NCI-H1436 (cell line): ENCODE measurements around the gene PEAK1.
"Not testable (repeated sequence)": the region's sequence is repeated elsewhere in the genome, so short reads cannot be mapped to it uniquely, and the experiment has no call there.

ENCODE experiments used
- DNase-seq: peaks from one replicate; lab custom pipeline; 2025; lab: John Stamatoyannopoulos, UW

The PEAK1 gene

GRCh38 chr15:77425104-77425503, 5.2 kb upstream of the PEAK1 start:
- no peak for DNase-seq

- no peak for DNase-seq
These were observed 1.4 kb upstream of the PEAK1 start for GRCh38 chr15:77421370-77421700.

- DNase-seq: peak; percentile 84
These were observed 886 bp upstream of the PEAK1 start, which contains the start of gene HMG20A for GRCh38 chr15:77420610-77421369. Gene HMG20A (plus strand): TSS chr15:77420888. CDS start chr15:77458408, 37,520 bp downstream.

- DNase-seq: no peak
These were observed 703 bp downstream of the PEAK1 start for GRCh38 chr15:77418966-77419835.

- DNase-seq: no peak
These were observed 1.4 kb downstream of the PEAK1 start for GRCh38 chr15:77418391-77418965.

- no peak for DNase-seq
These were observed 2.3 kb downstream of the PEAK1 start for GRCh38 chr15:77417602-77418001.

GRCh38 chr15:77416954-77417353, 3.0 kb downstream of the PEAK1 start:
- DNase-seq: no peak

- no peak for DNase-seq
These were observed 3.8 kb downstream of the PEAK1 start for GRCh38 chr15:77416148-77416455.

- no peak for DNase-seq
These were observed 4.3 kb downstream of the PEAK1 start for GRCh38 chr15:77415450-77416147.

GRCh38 chr15:77414789-77415442, 5.0 kb downstream of the PEAK1 start:
- DNase-seq: no peak

GRCh38 chr15:77413699-77414349, 6.1 kb downstream of the PEAK1 start:
- DNase-seq: no peak

- DNase-seq: no peak
These were observed 6.8 kb downstream of the PEAK1 start for GRCh38 chr15:77412972-77413698.

GRCh38 chr15:77411619-77411976, 8.3 kb downstream of the PEAK1 start:
- DNase-seq: no peak

GRCh38 chr15:77410701-77411618, 8.9 kb downstream of the PEAK1 start:
- no peak for DNase-seq

- not testable (repeated sequence) for DNase-seq
These were observed 9.8 kb downstream of the PEAK1 start for GRCh38 chr15:77410157-77410500.

GRCh38 chr15:77409259-77410156, 10.4 kb downstream of the PEAK1 start:
- no peak for DNase-seq

- no peak for DNase-seq
These were observed 13.1 kb downstream of the PEAK1 start for GRCh38 chr15:77406846-77407245.

- not testable (repeated sequence) for DNase-seq
These were observed 13.6 kb downstream of the PEAK1 start for GRCh38 chr15:77406173-77406759.
